Adipocyte (in vitro differentiated cells): ENCODE measurements around the gene EMC9.
A peak's percentile ranks its signal among the peaks of the same experiment; 100 is the strongest.

Experiments used
- DNase-seq: peaks from one replicate; pipeline ENCODE4 v3.0.0-alpha.2; 2015; ENCODE audit warnings: low read depth
- H3K27me3 ChIP-seq: replicated peaks from 2 replicates; pipeline ENCODE4 v1.7.0; 2013; ENCODE audit warnings: mild to moderate bottlenecking, low read length, moderate library complexity; ENCODE audit not compliant: control insufficient read depth, insufficient read depth
- H3K36me3 ChIP-seq: 2 replicates; pipeline ENCODE4 v1.7.0; 2013; ENCODE audit warnings: low read length, mild to moderate bottlenecking, moderate library complexity; ENCODE audit not compliant: control insufficient read depth, insufficient read depth, severe bottlenecking
- H3K4me1 ChIP-seq: 2 replicates; pipeline ENCODE4 v1.7.0; 2013; ENCODE audit warnings: mild to moderate bottlenecking, low read length, moderate library complexity; ENCODE audit not compliant: control insufficient read depth, insufficient read depth
- H3K4me3 ChIP-seq: 2 replicates; pipeline ENCODE4 v1.7.0; 2013; ENCODE audit warnings: mild to moderate bottlenecking, low read length, moderate library complexity
- H3K9ac ChIP-seq: 2 replicates; pipeline ENCODE4 v1.7.0; 2013; ENCODE audit warnings: mild to moderate bottlenecking, low read length, moderate library complexity
- H3K9me3 ChIP-seq: 2 replicates; pipeline ENCODE4 v1.7.0; 2013; ENCODE audit warnings: mild to moderate bottlenecking, low read length, moderate library complexity; ENCODE audit not compliant: control insufficient read depth

Gene EMC9

GRCh38 chr14:24135584-24135833, 5.9 kb downstream of the EMC9 start:
- Histone ChIP-seq H3K9ac (peak overlapping the region; percentile 55), H3K9me3 (no peaks in the 10 kb centered on the region), H3K4me1 (peaks cover 9% of the 10 kb centered on the region), H3K36me3 (peaks cover 21% of the 10 kb centered on the region), H3K4me3 (peak overlapping the region; percentile 91), H3K27me3 (no peaks in the 10 kb centered on the region)
- DNase-seq: no peak

DNA sequence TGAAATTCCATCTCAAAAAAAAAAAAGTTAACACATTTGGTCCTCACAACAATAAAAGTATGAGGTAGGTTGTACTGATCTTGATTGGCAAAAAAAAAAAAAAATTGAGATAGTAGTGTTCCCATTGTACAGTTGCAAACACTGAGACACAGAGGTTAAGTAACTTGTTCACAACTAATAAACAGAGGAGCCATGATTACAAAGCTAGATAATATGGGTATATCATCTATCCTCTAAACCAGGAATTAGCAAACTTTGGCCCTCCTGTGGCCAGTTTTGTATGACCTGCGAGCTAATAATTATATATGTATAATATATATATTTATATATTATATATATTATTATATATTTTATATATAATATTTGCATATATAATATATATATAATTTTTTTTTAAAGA, 7.7 kb downstream of the EMC9 start:
- DNase-seq: no peak
- Histone ChIP-seq H3K4me1 (peaks cover 9% of the 10 kb centered on the region), H3K4me3 (no peak overlapping the region)

GRCh38 chr14:24132976-24133375, 8.4 kb downstream of the EMC9 start:
- Histone ChIP-seq H3K4me1 (peaks cover 9% of the 10 kb centered on the region), H3K27me3 (no peaks in the 10 kb centered on the region), H3K9me3 (no peaks in the 10 kb centered on the region), H3K36me3 (peaks cover 4% of the 10 kb centered on the region), H3K4me3 (no peak overlapping the region), H3K9ac (no peak overlapping the region)
- DNase-seq: no peak

More for the DNA sequence above, 7.7 kb downstream of the EMC9 start:
- Histone ChIP-seq H3K9ac (no peak overlapping the region), H3K27me3 (no peaks in the 10 kb centered on the region), H3K36me3 (peaks cover 12% of the 10 kb centered on the region), H3K9me3 (no peaks in the 10 kb centered on the region)

DNA sequence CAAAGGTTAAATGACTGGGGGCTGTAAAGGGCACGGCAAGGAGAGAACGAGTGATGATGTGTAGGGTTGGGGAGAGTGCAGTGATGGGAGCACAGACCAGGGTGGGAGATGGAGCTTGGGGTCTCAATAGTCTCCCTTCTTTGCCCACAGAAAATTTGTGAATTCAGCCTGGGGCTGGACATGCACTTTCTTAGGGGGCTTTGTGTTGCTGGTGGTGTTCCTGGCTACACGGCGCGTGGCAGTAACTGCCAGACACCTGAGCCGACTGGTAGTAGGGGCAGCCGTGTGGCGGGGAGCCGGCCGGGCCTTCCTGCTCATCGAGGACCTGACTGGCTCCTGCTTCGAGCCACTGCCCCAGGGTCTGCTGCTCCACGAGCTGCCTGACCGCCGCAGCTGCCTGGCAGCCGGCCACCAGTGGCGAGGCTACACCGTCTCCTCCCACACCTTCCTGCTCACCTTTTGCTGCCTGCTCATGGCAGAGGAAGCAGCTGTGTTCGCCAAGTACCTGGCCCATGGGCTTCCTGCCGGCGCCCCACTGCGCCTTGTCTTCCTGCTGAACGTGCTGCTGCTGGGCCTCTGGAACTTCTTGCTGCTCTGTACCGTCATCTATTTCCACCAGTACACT, 9.2 kb downstream of the EMC9 start:
- no peak for DNase-seq
- no peak overlapping the region for H3K4me3 ChIP-seq

DNA sequence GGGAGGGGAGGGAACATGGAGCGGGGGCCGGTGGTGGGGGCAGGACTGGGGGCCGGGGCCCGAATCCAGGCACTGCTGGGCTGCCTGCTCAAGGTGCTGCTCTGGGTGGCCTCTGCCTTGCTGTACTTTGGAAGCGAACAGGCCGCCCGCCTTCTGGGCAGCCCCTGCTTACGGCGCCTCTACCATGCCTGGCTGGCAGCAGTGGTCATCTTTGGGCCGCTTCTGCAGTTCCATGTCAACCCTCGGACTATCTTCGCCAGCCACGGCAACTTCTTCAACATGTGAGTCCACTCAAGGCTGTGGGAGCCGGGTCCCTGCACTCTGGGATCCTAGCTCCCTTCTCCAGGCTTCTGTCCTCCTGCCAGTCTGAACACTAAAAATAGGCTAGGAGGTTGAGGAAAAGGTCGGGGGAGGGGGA, 9.8 kb downstream of the EMC9 start:
- H3K9me3 ChIP-seq: no peaks in the 10 kb centered on the region

More for the DNA sequence above, 9.2 kb downstream of the EMC9 start:
- H3K27me3 ChIP-seq: no peaks in the 10 kb centered on the region
- H3K4me1 ChIP-seq: peaks cover 8% of the 10 kb centered on the region
- H3K36me3 ChIP-seq: peaks cover 1% of the 10 kb centered on the region
- no peaks in the 10 kb centered on the region for H3K9me3 ChIP-seq
- H3K9ac ChIP-seq: no peak overlapping the region

DNA sequence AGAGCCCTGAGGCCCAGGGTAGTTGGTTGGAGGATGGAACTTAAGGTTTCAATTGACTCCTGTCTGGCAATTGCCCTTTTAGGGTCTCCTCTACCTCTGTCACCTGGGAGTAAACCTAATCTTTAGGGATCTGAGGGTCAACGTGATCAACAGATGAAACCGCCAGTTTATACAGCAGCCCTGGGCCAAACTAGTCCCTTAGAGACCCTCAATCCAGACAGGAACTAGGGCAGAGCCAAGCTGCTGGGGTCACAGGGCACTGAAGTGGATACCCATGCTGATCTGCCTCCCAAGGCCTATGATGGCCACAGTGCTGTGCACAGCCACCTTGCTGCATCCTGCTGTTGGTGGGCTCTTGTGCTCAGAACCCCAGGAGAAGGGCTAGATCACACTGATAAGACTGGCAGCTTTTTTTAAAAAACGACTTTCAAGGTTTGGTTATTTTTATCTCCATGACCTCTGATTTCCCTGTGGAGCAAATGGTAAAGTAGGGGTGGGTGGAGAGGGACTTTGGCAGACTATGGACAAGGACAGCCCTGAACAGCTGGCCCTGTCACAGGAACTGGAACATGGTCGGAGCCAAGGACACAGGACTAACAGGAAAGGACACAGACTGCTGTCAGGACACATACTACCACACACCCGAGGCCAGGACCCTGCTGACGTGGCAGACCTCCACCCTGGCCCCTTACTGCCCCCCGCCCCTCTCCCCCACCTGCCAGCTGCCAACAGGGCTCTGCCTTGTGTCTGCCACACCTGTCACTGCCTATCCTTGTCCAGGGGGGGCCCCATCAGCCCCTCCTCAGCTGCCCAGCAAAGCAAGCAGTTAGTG, 10.5 kb downstream of the EMC9 start:
- Histone ChIP-seq H3K9me3 (no peaks in the 10 kb centered on the region), H3K4me3 (no peak overlapping the region), H3K9ac (no peak overlapping the region), H3K27me3 (no peaks in the 10 kb centered on the region), H3K36me3 (no peaks in the 10 kb centered on the region), H3K4me1 (no peaks in the 10 kb centered on the region)
- no peak for DNase-seq

More for the DNA sequence above, 9.8 kb downstream of the EMC9 start:
- DNase-seq: no peak
- Histone ChIP-seq H3K36me3 (no peaks in the 10 kb centered on the region), H3K4me1 (peaks cover 1% of the 10 kb centered on the region), H3K27me3 (no peaks in the 10 kb centered on the region), H3K4me3 (no peak overlapping the region), H3K9ac (no peak overlapping the region)

GRCh38 chr14:24130380-24130716, 11.0 kb downstream of the EMC9 start, which contains the start of gene FITM1:
Gene FITM1, plus strand, starts transcription at chr14:24130659. Its CDS starts 905 bp downstream, at chr14:24131564.
- Histone ChIP-seq H3K27me3 (no peaks in the 10 kb centered on the region), H3K4me1 (no peaks in the 10 kb centered on the region), H3K9me3 (no peaks in the 10 kb centered on the region), H3K4me3 (no peak within 1 kb of the TSS), H3K9ac (no peak within 1 kb of the TSS), H3K36me3 (no peaks in the 10 kb centered on the region)
- no peak for DNase-seq

DNA sequence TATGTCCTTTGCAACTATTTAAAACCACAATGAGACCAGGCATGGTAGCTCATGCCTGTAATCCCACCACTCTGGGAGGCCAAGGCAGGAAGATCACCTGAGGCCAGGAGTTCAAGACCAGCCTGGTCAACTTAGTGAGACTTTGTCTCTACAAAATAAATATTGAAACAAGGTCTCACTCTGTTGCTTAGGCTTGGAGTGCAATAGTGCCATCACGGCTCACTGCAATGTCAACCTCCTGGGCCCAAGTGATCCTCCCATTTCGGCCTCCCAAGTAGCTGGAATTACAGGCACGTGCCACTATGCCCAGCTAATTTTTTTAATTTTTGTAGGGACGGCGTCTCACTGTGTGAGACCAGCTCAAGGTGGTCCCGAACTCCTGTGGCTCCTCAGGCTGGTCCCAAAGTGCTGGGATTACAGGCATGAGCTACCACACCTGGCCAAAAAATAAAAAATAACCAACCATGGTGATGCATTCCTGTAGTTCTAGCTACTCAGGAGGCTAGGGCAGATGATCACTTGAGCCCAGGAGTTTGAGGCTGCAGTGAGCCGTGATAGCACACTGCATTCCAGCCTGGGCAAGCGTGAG, 11.9 kb downstream of the EMC9 start:
- no peak for DNase-seq
- Histone ChIP-seq H3K9ac (no peak overlapping the region), H3K27me3 (no peaks in the 10 kb centered on the region), H3K9me3 (no peaks in the 10 kb centered on the region), H3K4me3 (no peak overlapping the region), H3K4me1 (no peaks in the 10 kb centered on the region), H3K36me3 (no peaks in the 10 kb centered on the region)

- H3K4me3 ChIP-seq: no peak overlapping the region
- H3K9ac ChIP-seq: no peak overlapping the region
- no peaks in the 10 kb centered on the region for H3K27me3 ChIP-seq
- H3K36me3 ChIP-seq: peaks cover 8% of the 10 kb centered on the region
- no peaks in the 10 kb centered on the region for H3K9me3 ChIP-seq
- no peaks in the 10 kb centered on the region for H3K4me1 ChIP-seq
- DNase-seq: no peak
Observed at GRCh38 chr14:24127673-24128072, 13.7 kb downstream of the EMC9 start.

- Histone ChIP-seq H3K9ac (no peak overlapping the region), H3K4me1 (no peaks in the 10 kb centered on the region), H3K27me3 (no peaks in the 10 kb centered on the region), H3K9me3 (no peaks in the 10 kb centered on the region), H3K36me3 (peaks cover 12% of the 10 kb centered on the region), H3K4me3 (no peak overlapping the region)
- no peak for DNase-seq
Observed at GRCh38 chr14:24126939-24127338, 14.5 kb downstream of the EMC9 start.

GRCh38 chr14:24123424-24124417, 17.7 kb downstream of the EMC9 start:
- H3K4me3 ChIP-seq: no peak overlapping the region
- H3K36me3 ChIP-seq: peaks cover 40% of the 10 kb centered on the region
- no peak overlapping the region for H3K9ac ChIP-seq
- DNase-seq: no peak
- H3K27me3 ChIP-seq: no peaks in the 10 kb centered on the region
- no peaks in the 10 kb centered on the region for H3K9me3 ChIP-seq
- no peaks in the 10 kb centered on the region for H3K4me1 ChIP-seq
